GM21515 (cell line): ENCODE results near the gene PLG.
A peak's percentile ranks its signal among the peaks of the same experiment; 100 is the strongest.
"Not testable (repeated sequence)": the region's sequence is repeated elsewhere in the genome, so short reads cannot be mapped to it uniquely, and the experiment has no call there.

Experiments
- ATAC-seq: cut with Tn5 transposase; IDR thresholded peaks from one replicate; pipeline ENCODE4 v1.9.1; 2021; ENCODE audit not compliant: unreplicated experiment

Gene PLG

DNA sequence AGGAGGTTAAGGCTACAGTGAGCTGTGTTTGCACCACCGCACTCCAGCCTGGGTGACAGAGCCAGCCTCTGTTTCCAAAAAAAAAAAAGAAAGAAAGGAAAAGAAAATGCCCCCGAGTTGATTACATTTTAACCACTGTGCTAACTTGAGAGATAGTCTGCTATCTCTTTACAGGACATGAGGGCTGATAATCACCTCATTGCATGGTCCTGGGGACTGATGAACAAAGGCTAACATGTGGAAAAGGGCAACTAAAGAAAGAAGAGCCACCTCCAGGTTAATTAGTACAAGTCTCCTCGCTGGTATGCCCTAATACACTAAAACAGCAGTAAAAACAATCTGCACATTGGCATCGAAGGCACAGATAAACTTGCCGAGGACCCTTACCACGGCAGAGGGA is 4.2 kb upstream of the PLG start:
- ATAC-seq = no peak

DNA sequence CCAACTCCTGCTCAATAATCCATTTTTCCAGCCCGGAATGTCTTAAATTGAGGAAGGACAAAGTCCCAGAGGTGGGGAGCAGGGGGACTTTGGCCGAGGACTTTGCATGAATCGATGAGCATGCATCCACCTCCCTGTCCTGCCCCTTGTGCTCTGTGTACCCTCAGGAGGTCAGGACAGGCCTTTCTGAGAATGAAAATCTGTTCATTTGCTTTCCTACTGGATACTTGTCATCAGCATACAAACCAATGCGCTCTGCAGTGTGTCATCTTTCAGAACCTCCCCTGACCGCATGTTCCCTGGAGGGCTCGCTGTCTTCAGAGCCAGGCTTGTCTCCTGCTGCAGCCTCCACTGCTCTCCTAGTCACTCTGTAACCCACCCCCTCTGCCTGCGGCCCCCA is 2.6 kb downstream of the PLG start:
- not testable (repeated sequence) for ATAC-seq

DNA sequence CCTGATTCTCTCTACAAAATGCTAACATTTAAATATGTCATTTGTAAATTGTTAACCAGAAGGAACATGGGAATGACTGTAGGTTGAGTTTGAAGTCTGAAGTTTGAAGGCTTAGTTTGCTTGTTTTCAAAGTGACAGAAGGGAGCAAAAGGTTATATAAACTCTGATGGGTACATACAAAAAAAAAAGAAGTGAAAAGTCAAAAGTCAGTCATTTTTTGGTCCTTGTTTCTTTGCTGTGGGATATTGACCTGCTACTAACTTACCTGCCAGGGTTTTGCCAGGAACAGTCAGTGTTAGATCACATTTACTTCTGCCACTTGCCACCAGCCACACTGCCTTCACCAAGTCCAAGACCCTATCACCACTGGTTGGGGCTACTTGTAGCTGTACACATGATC is 6.9 kb downstream of the PLG start:
- ATAC-seq = not testable (repeated sequence)

DNA sequence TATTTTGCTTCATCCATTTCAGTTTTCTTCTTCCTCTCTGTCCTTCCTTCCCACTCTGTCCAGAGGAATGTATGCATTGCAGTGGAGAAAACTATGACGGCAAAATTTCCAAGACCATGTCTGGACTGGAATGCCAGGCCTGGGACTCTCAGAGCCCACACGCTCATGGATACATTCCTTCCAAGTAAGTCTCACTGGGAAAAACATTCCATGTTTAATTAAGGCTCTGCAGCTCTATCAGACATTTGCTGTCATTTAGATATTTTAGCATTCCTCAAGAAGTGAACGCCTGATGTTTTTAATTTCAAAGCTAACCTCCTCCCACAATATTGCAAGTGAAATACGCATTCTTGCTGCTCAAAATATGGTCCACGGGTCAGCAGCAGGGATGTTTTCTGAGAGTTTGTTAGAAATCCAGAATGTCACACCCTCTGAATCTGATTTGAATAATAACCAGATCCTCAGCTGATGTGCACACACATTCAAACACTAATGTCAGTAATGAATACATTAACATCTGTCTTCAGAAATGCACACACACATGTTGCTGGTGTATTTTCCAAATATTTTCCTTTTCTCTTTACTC is 12.8 kb downstream of the PLG start:
- no peak for ATAC-seq

DNA sequence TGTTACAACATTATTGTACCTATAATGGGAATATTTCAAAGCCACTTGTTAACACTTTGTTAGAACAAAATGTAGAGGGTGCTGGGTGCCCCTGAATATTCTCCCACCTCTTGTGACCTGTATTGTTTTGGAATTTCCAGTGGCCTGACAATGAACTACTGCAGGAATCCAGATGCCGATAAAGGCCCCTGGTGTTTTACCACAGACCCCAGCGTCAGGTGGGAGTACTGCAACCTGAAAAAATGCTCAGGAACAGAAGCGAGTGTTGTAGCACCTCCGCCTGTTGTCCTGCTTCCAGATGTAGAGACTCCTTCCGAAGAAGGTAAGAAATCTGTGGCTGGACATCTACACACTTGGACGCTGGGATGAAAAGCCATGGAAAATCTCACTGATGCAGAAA is 28.9 kb downstream of the PLG start:
- no peak for ATAC-seq

DNA sequence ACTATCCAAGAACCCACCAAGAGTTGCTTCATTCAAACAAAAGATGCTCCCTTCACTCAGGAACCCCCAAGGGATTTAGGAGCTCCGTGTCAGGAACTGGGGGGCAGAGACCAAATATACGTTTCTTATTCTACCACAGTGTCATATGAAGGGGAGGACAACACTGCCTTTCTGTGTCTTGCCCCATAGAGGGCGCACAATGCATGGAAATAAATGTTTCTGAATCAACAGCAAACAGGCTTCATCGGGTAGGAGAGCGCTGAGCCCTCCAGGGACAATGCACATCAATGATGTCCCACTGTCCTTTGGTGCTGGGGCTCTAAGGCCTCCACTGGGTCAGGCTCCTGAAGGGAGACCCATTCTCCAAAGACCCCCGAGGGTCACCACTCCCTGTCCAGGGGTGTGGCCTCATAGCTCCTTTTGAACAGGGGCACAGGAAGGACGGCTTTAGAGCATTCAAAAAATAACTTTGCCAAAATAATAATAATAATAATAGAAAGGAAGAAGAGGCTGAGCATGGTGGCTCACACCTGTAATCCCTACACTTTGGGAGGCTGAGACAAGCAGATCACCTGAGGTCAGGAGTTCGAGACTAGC is 31.1 kb downstream of the PLG start:
- ATAC-seq = peak; percentile 68

DNA sequence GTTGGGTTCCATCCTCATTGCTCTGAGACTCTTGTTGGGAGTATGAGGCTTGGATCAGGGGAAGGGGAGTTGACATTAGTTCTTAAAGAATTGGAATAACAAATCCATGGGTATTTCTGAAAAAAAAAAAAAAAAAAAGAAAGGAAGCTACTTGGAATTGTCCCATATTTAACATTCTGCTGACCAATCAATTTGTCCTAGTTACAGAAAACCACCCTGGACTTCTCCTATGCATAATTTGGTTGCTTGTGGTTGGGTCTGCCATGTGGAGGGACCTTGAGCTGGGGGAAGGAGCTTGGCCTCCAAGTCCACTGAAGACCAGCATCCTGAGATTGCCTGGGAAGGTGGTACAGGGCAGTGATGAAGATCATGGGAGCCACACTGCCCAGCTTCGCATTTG is 32.6 kb downstream of the PLG start:
- no peak for ATAC-seq

DNA sequence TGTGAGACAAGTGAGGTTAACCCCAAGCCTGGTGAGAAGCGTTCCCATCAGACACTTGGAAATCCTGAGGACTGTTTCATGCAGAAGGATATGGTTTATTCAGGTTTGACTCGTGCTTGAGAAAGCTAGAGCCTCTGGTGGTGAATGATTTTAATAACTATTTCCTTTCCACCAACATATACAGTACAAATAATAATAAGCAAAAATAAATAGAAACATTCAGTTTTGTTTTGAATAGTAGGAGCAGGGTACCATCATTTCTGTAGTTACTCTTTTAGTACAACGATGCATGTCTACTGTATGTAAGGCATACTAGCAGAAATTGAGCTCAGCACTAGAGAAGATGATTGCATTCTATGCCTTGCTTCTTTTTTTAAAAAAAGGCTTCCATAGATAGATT is 33.5 kb downstream of the PLG start:
- peak; percentile 75 for ATAC-seq

DNA sequence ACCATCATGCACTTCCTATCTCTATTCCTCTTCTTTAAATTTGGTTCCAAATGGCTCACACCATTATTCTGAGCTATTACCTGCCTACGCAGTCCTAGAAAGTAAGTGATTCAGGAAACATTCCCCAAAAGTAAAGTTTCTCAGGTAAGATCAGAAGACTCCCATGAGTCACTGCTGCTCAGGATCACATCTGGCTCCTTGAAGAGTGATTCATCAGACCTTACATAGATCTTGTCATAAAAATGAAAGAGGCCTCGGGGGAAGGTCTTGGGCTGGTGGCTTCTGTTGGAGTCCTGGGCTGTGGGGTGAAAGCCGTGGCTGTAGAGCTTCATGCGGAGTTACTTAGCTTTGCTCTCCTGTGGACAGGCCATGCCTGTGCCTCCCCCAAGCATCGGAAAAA is 35.9 kb downstream of the PLG start:
- ATAC-seq = no peak

DNA sequence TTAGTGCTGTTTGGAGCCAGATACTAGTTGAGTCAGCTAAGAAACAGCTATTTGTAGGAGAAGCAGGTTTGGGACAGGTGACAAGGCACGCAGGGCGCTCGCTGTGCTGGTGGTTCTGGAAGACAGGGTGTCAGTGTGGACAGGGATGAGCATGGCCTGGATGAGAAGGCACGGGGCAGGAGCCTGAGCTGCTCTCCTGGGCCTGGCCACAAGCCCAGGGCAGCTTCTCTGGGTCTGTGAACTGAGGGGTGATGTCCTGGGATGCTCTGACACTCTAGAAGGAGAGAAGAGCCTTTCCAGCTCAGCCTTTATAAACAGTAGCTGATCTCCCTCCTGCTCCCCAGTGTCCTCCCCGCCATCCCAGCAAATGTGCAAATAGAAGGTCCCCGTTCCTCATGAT is 37.9 kb downstream of the PLG start:
- ATAC-seq = no peak

DNA sequence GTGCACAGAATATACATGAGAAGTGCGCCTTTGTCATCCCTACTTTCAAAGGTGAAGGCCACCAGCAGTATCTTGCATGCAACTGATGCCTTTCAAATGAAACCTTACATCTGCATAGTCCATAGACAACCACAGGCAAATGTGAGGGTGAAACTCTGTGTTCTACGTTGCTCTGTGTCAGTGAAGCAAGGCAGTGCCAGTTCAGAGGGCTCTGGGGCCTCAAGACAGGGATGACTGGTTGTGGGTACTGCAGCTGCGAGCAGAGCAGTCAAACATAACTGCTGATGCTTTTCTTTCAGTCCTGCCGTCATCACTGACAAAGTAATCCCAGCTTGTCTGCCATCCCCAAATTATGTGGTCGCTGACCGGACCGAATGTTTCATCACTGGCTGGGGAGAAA is 39.0 kb downstream of the PLG start:
- ATAC-seq = peak; percentile 98

DNA sequence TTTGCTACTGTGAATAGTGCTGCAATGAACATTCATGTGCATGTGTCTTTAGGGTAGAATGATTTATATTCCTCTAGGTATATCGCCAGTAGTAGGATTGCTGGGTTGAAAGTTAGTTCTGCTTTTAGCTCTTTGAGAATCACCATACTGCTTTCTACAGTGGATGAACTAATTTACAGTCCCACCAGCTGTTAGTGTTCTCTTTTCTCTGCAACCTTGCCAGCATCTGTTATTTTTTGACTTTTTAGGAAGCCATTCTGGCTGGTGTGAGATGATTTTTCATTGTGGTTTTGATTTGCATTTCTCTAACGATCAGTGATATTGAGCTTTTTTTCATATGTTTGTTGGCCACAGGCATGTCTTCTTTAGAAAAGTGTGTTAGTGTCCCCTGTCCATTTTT is 40.0 kb downstream of the PLG start:
- peak; percentile 50 for ATAC-seq

DNA sequence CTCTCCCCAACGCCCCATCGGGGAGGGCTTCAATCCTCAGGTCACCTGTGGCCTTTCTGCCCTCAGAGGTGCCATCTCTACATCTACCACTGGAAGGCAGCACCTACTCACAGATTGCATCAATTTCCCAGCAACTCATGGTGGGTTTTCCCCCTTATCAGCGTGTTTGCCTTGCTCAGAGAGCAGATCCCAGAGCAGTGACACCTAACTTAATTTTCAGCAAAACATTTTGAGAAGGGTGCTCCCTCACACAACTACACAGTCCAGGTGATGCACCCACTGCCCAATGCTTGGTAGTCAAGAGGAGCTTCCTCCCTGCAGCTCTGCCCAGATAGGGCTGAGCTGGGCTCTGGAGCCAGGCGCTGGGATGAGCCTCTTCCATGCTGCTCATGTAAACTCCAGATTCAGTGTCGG is 48.2 kb downstream of the PLG start:
- peak; percentile 79 for ATAC-seq

DNA sequence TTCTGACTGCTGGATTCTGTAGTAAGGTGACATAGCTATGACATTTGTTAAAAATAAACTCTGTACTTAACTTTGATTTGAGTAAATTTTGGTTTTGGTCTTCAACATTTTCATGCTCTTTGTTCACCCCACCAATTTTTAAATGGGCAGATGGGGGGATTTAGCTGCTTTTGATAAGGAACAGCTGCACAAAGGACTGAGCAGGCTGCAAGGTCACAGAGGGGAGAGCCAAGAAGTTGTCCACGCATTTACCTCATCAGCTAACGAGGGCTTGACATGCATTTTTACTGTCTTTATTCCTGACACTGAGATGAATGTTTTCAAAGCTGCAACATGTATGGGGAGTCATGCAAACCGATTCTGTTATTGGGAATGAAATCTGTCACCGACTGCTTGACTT is 51.2 kb downstream of the PLG start:
- ATAC-seq = not testable (repeated sequence)

DNA sequence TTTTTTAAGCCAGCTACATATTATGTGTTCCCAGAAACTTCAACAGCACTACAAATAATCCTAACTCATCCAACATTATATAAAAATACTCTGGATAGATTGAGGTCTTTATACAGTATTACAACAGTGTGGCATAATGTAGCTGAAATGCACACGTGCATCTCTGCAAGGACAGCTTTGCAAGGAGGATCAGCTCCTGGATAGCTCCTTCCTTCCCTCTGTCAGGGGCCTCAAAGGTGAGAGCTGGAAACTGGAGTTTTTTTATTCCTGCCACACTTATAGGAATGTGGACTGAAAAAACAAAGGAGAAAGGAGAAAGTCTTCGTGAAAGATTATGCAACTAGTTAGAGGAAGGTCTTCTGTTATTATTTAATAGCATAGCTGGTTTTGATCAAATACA is 53.1 kb downstream of the PLG start:
- ATAC-seq = no peak

DNA sequence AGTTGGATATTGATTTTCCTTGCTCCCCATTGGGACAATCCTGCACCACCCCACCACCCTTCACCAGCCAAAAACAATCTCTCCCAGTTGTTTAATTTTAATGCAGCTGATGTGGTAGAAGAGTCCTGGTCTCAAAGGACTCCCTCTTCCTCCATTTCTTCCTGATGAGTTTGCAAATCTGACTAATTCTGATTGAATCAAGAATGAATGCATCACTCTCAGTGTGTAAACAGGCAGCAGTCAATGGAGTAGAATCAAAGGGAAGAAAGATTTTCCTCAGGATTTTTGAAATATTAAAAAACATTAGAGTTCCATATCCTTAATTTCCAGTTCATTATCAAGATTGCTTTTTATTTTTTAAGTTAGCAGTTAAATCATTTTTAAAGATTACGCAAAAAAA is 54.0 kb downstream of the PLG start:
- ATAC-seq = no peak

DNA sequence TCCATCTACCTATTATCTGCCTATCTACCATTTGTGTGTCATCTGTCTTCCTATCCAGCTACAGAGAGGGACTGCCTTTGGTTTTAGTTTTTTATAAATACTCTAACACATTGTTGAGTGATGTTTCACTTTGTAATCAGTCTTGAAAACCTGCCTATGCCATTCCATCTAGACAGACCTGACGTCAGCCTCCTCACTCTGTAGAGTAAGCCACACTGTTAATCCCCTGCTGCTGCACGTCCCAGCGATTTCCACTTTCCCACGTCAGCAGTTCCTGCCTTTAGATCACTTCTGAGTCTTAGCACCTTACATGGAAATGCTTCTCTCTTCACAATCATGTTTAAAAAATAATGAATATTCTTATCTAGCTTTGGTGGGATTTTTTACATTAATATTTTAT is 54.8 kb downstream of the PLG start:
- ATAC-seq = no peak

DNA sequence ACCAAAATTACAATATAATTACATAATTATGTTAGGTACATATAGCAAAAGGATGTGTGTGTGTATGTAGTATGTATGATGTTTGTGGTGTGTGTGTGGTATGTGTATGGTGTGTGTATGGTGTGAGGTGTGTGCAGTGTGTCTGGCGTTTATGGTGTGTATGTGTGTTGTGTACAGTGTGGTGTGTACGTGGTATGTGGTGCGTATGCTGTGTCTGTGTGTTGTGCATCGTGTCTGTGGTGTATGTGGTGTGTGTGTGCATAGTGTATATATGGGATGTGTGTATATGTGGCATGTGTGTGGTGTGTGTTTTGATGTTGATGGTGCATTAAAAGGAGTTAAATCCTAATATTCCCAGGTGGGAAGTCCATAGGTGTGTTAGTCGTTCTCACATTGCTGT is 62.8 kb downstream of the PLG start:
- ATAC-seq = no peak

DNA sequence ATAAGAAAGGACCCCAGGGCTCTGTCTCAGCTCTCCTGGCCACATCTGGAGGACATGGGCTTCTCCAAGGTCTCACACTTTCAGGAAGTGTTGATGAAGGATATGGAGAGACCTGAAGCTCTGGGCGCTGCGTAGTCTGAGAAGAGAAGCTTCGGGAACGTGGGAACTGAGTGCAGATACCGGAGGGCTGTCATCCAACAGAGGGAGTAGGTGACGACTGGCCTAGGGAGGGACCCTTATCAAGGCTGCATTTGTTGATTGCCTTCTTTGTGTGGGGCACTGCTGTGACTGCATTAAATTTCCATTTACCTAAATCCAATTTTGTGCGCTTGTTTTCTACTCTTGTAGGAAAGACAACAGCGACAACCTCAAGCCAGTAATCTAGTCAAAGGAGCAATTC is 63.4 kb downstream of the PLG start:
- ATAC-seq = no peak

DNA sequence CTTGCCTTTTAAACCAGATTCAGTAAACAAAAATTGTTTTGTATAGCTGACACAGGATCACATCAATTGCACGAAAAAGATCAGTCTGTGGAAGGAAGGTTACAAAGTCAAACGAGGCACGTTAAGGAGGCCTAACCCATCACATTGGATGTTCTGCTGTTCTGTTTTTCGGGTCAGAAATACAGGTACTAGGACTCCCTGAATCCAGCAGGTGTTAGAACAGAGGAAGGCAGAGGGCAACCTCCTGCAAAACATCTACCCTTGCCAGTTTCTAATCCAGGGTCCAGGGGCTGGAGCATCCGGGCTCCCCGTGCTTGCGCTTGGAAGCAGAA is 64.6 kb downstream of the PLG start:
- ATAC-seq = no peak

DNA sequence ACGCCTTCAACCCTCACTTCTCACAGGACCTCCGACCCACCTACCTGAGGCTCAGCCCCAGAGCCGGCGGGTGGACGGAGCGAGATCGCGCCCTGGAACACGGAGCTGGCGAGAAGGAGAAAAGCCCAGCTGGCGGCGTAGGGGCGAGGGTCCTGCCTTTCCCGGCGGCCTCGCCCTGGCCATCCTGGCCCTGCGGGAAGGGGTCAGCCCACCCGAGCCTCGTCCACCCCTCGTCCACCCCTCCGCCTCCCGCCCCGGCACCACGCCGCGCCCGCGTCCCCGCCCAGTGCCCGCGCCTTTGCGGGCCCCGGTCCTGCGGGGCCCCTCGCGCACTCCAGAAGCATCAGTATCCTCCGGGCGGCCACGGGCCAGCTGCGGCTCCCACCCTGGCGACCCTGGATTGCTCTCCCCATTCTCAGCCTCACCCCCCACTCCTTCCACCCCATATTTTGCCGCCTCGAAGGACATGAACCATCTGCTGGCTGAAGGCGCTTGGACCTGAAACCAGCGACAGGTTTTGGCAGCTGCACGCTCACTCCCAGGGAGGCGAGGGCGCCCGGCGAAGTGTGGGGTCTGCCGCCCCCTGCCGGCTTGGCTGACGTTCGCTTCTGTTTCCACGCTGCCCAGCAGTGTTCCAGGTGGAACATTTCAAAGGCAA is 65.1 kb downstream of the PLG start:
- peak; percentile 97 for ATAC-seq

DNA sequence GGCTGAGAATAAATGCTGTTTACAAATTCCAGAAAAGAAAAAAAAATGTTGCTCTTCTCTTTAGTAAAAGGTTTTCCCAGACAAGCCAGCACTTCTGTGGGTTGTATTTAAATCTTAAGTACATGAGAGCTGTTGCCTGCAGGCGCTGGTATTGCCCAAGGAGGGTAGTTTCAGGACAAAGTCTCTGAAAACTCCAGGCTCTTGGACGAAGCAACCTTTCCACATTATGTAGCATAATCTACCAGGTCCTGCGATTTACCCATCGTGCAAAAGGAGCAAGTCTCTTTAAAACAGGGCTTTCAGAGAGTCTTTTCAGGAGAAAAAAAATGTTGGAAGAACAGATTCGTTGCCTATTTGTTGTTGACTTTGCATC is 65.6 kb downstream of the PLG start:
- ATAC-seq = peak; percentile 16

DNA sequence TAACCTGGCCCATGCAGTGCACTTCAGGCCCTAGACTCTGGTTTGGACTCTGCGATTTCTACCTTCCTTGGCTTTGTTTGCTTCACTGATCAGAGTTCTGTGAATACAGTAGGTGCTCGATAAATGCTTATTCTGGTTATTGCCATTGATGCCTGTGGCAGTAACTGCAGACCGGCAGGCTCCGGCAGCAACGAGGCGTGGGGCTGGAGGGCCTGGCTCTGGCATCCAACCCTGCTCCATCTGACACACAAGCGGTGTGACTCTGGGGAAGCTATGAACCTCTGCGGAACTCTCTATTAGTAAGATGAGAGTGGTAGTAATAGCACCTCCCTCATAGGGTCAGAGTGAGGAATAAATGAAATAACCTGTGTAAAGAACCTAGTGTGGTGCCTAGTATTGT is 66.1 kb downstream of the PLG start:
- no peak for ATAC-seq
